NCI-H2196 treated with DMSO at 0.1 percent for 48 hours (cell line): ENCODE results near the gene R3HDM2.

Experiments used
- DNase-seq: peaks from one replicate; lab custom pipeline; 2025; ENCODE audit not compliant: unreplicated experiment; lab: John Stamatoyannopoulos, UW

R3HDM2 gene

GRCh38 chr12:57467212-57467874 lies 36.5 kb upstream of the R3HDM2 start:
- no peak for DNase-seq

GRCh38 chr12:57465747-57466505 lies 35.1 kb upstream of the R3HDM2 start:
- DNase-seq = no peak

- no peak for DNase-seq
Measured at GRCh38 chr12:57465030-57465746, 34.3 kb upstream of the R3HDM2 start.

- no peak for DNase-seq
Measured at GRCh38 chr12:57464569-57464968, 33.7 kb upstream of the R3HDM2 start.

DNA sequence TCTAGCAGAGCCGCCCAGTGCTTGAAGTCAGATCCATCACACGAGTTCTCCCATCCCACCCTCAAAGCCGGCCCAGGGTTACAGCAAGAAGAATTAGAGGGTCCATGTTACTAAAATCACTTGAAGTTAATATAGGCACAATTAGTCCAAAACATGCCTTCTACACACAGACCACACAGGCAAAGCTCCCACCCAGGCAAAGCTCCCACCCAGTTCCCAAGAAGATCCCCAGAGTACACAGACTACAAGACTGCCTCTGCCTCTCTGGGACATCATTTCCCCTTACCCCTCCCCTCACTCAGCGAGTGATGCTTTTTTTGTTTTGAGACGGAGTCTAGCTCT lies 32.0 kb upstream of the R3HDM2 start:
- DNase-seq = no peak

GRCh38 chr12:57462251-57462911 lies 31.5 kb upstream of the R3HDM2 start:
- DNase-seq = peak; percentile 87

GRCh38 chr12:57461917-57462250 lies 31.0 kb upstream of the R3HDM2 start:
- no peak for DNase-seq

GRCh38 chr12:57461276-57461916 lies 30.6 kb upstream of the R3HDM2 start:
- no peak for DNase-seq

GRCh38 chr12:57460841-57461275 lies 30.0 kb upstream of the R3HDM2 start:
- no peak for DNase-seq

- no peak for DNase-seq
Measured at GRCh38 chr12:57460468-57460784, 29.6 kb upstream of the R3HDM2 start.

GRCh38 chr12:57459750-57460467 lies 29.1 kb upstream of the R3HDM2 start, which contains the start of gene GLI1:
GLI1 (plus strand) TSS chr12:57459785; CDS start chr12:57463692, 3,907 bp downstream.
- no peak for DNase-seq

- peak; percentile 94 for DNase-seq
Measured at GRCh38 chr12:57459055-57459749, 28.4 kb upstream of the R3HDM2 start.

DNA sequence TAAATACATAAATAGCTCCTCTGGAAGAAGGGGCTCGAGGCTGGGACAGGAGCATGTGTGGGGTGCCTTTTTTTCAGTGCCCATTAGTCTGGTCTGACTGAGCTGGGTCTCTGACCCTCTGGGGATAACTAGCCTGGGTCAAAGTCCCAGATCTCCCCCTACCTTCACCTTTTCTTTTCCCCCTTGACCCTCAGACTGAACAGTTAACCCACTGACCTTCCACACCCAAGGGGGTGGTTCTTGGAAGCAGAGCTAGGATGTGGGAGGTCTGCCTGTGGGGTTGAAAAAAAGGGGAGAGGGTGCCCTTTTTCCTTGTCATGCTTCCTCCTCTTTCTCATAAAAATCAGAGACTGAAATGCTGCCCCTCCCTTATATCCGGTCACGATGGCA lies 27.8 kb upstream of the R3HDM2 start:
- no peak for DNase-seq

- DNase-seq = no peak
Measured at GRCh38 chr12:57456737-57457490, 26.1 kb upstream of the R3HDM2 start.

- no peak for DNase-seq
Measured at GRCh38 chr12:57456145-57456700, 25.4 kb upstream of the R3HDM2 start.

DNA sequence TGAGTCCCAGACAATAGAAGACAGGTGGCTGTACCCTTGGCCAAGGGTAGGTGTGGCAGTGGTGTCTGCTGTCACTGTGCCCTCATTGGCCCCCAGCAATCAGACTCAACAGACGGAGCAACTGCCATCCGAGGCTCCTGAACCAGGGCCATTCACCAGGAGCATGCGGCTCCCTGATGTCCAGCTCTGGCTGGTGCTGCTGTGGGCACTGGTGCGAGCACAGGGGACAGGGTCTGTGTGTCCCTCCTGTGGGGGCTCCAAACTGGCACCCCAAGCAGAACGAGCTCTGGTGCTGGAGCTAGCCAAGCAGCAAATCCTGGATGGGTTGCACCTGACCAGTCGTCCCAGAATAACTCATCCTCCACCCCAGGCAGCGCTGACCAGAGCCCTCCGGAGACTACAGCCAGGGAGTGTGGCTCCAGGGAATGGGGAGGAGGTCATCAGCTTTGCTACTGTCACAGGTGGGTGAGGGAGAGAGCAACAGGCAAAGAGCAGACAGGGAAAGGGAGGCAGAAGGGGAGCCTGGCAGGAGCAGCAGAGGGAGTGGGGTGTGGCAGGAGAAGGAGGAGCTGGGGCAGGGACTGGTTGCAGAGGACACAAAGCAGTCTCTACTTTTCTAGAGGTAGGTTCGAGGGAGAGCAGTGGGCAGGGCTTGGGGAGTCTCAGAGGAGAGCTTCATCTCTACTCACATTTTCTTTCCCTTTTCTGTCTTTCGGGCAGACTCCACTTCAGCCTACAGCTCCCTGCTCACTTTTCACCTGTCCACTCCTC lies 24.7 kb upstream of the R3HDM2 start:
- no peak for DNase-seq

- peak; percentile 51 for DNase-seq
Measured at GRCh38 chr12:57454566-57455373, 23.9 kb upstream of the R3HDM2 start, which contains the start of gene INHBE. INHBE (plus strand) TSS chr12:57455307; CDS start chr12:57455537, 230 bp downstream.
